Measurements from ENCODE around the gene GRB10.

- TF ChIP-seq CTCF (IDR thresholded peaks at IDR 0.05): no peak
- TF ChIP-seq ZFX (IDR thresholded peaks at IDR 0.05; ENCODE audit: borderline replicate concordance): no peak
These were observed 60.9 kb downstream of the GRB10 start for GRCh38 chr7:50721661-50722259.
